BJ (cell line): ENCODE results near the gene RNF175. TPM values are rescaled to one million over a fixed set of nuclear protein-coding genes. Genes with fewer than 3 reads are reported as not detected.

Experiments
- CTCF ChIA-PET: fragments of 350-600 bp; formaldehyde crosslinking; extraction: SDS; loops from one replicate; lab custom pipeline; 2021; ENCODE audit warnings: antibody characterized with exemption, inconsistent platforms; lab: Yijun Ruan, JAX
- POLR2A ChIA-PET: fragments of 300-600 bp; sonication (Branson Sonifier 250); formaldehyde crosslinking; extraction: SDS; loops from one replicate; lab custom pipeline; 2021; ENCODE audit warnings: antibody characterized with exemption; lab: Charles Lee
- DNase-seq: peaks from one replicate; pipeline ENCODE4 v3.0.0-alpha.2; 2011; ENCODE audit warnings: low read depth
- H3K27me3 ChIP-seq: 2 replicates; pipeline ENCODE4 v1.6.0; 2011; ENCODE audit warnings: low read length; ENCODE audit not compliant: control insufficient read depth, insufficient read depth
- H3K36me3 ChIP-seq: 2 replicates; pipeline ENCODE4 v1.5.1; 2011; ENCODE audit warnings: low read length; ENCODE audit not compliant: control insufficient read depth, insufficient read depth
- H3K4me3 ChIP-seq: 2 replicates; pipeline ENCODE4 v1.5.1; 2011; ENCODE audit warnings: low read depth, mild to moderate bottlenecking, control low read depth, low read length
- polyA plus RNA-seq: library from polyadenylated mRNA; depleted of rRNA; stranded (reverse); fragments of >200 nt; gene quantifications from 2 replicates; pipeline ENCODE4 v1.2.3, GENCODE V29; 2011
- TF ChIP-seq, protein P1 (sequence below): IDR thresholded peaks from 2 replicates; pipeline ENCODE4 v1.5.1; 2011; ENCODE audit warnings: low read depth, mild to moderate bottlenecking, control low read depth, inconsistent platforms, low read length, moderate library complexity; ENCODE audit not compliant: insufficient read depth

RNF175 gene
- polyA plus RNA-seq, 1 experiment, result not detected

DNA sequence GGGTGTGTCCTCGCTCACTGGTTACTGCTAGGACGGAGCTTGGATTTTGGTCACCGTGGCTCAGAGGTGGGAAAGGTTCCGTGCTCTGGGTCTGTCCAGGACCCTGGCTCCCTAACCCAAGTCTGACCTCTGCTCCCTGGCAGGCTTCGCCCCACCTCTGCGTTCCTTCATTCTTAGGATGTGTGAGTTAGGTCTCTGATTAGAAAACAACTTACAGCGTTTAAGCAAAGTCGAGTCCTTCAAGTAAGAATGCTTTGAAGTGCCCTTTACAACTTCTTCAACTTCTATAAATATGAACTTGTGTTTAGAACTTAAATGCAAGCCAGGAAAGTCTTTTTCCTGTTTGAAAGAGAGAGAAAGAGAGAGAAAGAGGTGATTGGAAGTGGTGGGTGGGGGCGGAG lies 74.9 kb downstream of the RNF175 start:
- peak overlapping the region; percentile 39 for H3K4me3 ChIP-seq
- H3K36me3 ChIP-seq, result no peaks in the 10 kb centered on the region
- peaks cover 16% of the 10 kb centered on the region for H3K27me3 ChIP-seq
- TF ChIP-seq, protein P1, sequence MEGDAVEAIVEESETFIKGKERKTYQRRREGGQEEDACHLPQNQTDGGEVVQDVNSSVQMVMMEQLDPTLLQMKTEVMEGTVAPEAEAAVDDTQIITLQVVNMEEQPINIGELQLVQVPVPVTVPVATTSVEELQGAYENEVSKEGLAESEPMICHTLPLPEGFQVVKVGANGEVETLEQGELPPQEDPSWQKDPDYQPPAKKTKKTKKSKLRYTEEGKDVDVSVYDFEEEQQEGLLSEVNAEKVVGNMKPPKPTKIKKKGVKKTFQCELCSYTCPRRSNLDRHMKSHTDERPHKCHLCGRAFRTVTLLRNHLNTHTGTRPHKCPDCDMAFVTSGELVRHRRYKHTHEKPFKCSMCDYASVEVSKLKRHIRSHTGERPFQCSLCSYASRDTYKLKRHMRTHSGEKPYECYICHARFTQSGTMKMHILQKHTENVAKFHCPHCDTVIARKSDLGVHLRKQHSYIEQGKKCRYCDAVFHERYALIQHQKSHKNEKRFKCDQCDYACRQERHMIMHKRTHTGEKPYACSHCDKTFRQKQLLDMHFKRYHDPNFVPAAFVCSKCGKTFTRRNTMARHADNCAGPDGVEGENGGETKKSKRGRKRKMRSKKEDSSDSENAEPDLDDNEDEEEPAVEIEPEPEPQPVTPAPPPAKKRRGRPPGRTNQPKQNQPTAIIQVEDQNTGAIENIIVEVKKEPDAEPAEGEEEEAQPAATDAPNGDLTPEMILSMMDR, result no peak
- ChIA-PET CTCF (no interaction called here), POLR2A (no interaction called here)
- DNase-seq, result no peak

DNA sequence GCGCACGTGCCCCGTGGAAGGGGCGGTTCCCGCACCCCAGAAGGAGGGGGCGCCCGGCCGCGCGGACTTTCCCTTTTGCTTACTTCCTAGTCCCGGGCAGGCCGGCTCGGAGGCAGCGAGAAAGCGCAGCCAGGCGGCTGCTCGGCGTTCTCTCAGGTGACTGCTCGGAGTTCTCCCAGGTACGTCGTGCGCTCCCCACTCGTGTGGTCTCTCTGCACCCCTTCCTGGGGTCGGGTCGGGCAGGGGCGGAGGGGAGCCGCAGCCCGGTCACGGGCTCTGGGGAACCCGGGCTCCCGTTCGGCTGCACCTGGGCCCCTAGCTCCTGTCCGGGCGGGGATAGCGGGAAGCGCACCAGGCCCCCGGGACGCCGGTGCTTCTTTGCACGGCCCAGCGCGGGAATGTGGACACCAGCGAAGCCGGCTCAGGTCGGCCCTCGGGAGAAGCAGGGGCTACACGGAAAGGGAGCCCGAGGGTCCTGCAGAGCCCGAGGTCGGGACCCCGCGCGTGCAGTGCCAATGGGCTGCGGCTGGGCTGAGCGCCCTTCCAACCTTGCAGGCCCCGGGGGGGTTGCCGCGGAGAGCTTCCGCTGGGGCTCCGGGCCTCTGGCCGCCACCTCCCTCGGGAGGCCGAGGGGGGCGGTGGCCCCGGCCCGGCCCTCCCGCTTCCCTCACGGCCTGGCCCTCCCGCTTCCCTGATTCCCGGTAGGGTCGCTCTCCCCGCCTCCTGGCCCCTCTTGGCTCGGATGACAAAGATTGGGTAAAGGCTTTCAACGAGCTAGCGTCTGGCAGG lies 75.4 kb downstream of the RNF175 start, which contains the start of gene TLR2:
TLR2 (plus strand) TSS at position 99 of the 789 bp plus-strand sequence. CDS start 18,628 bp downstream, outside the sequence.
- ChIA-PET POLR2A (no interaction called here), CTCF (no interaction called here)
- no peak for DNase-seq
- Histone ChIP-seq H3K36me3 (no peaks in the 10 kb centered on the region), H3K4me3 (peak within 1 kb of the TSS; percentile 39), H3K27me3 (peaks cover 19% of the 10 kb centered on the region)
- TF ChIP-seq, protein P1, result no peak

DNA sequence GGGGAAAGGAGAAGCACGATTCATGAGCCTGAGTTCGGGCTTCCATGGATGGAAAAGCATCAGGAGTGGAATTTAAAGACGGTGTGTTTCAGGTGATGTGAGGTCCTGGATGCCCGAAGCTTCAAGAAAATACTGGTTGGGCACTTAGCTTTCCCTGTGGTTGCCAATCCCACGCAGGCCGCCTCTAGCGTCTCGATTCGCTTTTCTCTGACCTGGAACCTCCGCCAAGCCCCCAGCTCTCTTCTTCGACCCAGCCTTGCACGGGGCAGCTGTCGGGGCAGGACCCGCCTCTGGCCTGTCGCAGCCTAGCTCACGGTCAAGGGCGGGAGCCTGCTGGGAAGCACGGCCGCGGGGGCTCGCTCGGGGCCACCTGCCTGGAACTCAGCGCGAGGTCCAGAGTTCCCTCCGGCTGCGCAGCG lies 76.1 kb downstream of the RNF175 start:
- CTCF ChIA-PET, result no interaction called here

DNA sequence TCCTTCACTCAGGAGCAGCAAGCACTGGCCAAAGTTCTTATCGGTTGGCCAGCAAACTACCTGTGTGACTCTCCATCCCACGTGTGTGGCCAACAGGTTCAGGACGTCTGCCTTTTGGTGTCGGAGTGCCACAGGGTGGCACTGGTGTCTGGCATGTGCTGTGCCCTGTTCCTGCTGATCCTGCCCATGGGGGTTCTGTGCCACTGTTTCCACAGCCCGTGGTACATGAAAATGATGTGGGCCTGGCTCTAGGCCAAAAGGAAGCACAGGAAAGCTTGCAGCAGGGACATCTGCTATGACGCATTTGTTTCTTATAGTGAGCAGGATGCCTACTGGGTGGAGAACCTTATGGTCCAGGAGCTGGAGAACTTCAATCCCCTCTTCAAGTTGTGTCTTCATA lies 80.3 kb downstream of the RNF175 start:
- TF ChIP-seq, protein P1, result no peak
- Histone ChIP-seq H3K36me3 (no peaks in the 10 kb centered on the region), H3K27me3 (peaks cover 11% of the 10 kb centered on the region), H3K4me3 (no peak overlapping the region)
- no peak for DNase-seq
- ChIA-PET POLR2A (no interaction called here), CTCF (no interaction called here)

More for the DNA sequence above, 76.1 kb downstream of the RNF175 start:
- Histone ChIP-seq H3K36me3 (no peaks in the 10 kb centered on the region), H3K4me3 (peak overlapping the region; percentile 39), H3K27me3 (peaks cover 20% of the 10 kb centered on the region)
- TF ChIP-seq, protein P1, result no peak
- no peak for DNase-seq
- POLR2A ChIA-PET, result no interaction called here

DNA sequence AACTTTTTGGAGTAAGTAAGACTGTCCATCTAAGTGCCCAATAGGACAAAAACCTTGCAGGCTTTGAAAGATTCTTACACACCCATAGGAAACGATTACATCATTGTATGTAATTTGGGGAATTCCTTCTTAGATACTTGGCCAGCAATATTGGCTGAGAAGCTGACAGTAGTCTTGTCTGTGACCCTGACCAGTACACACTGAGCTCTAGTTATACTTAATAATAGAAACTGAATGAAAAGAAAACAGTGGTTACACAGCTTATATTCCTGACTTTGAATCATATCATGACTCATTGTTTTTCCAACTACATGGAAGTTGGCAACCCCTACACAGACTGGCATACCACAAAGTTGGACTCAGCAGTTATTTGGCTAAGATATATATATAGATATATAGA lies 82.8 kb downstream of the RNF175 start:
- H3K27me3 ChIP-seq, result peaks cover 4% of the 10 kb centered on the region
- TF ChIP-seq, protein P1, result no peak
- H3K36me3 ChIP-seq, result no peaks in the 10 kb centered on the region
- POLR2A ChIA-PET, result no interaction called here
- H3K4me3 ChIP-seq, result no peak overlapping the region
- CTCF ChIA-PET, result no interaction called here
- peak; percentile 23 for DNase-seq
